Left lung (tissue), 10 donors: Measurements from ENCODE around the gene LIM2. TPM values are rescaled to one million over a fixed set of nuclear protein-coding genes. Genes with fewer than 3 reads are reported as not detected.

Experiments used
- ATAC-seq: fragments of 200-7000 bp; cut with Tn5 transposase; one replicate; pipeline ENCODE4 v1.9.1; 2020; ENCODE audit warnings: moderate library complexity
- DNase-seq, 4 donors: peaks; one replicate each; pipeline ENCODE4 v3.0.0-alpha.2; 2013 to 2020
- H3K27ac ChIP-seq, 2 donors: fragments of 200-600 bp; sonication (generic) in 1 of 2; one replicate each; pipeline versions ENCODE4 v1.5.0 to v1.8.0; 2020 to 2021
- H3K27me3 ChIP-seq, 2 donors: fragments of 200-600 bp; sonication (generic) in 1 of 2; one replicate each; pipeline versions ENCODE4 v1.5.0 to v1.8.0; 2020 to 2021
- H3K36me3 ChIP-seq, 2 donors: fragments of 200-600 bp; sonication (generic) in 1 of 2; one replicate each; pipeline versions ENCODE4 v1.5.0 to v1.8.0; 2020 to 2021
- H3K4me1 ChIP-seq, 2 donors: fragments of 200-600 bp; one replicate each; pipeline ENCODE4 v1.8.0; 2021
- H3K4me3 ChIP-seq, 2 donors: fragments of 200-600 bp; sonication (generic) in 1 of 2; one replicate each; pipeline versions ENCODE4 v1.5.0 to v1.8.0; 2020 to 2021; ENCODE audit warnings: mild to moderate bottlenecking in 1 of 2
- H3K9me3 ChIP-seq, 2 donors: fragments of 200-600 bp; sonication (generic) in 1 of 2; one replicate each; pipeline versions ENCODE4 v1.5.0 to v1.8.0; 2020 to 2021
- intact Hi-C, 2 donors: fragments of 100-400 bp; cut with DNase I; formaldehyde crosslinking; loops; one replicate each; pipeline versions ENCODE4 v1.11.2 to v1.14.2; 2022
- polyA plus RNA-seq, 6 donors: library from polyadenylated mRNA; unstranded; fragments of 120-200 nt; gene quantifications; one replicate each; pipeline ENCODE4 v1.2.1, GENCODE V29; 2013; ENCODE audit not compliant: insufficient read length in 6 of 6
- total RNA-seq, 2 donors: library from RNA; stranded (reverse); fragmentation: NEBNext Ultra II Directional; extraction: Animal tissue kit (Norgen Biotek cat#: 25700); gene quantifications; one replicate each; pipeline ENCODE4 v1.2.1, GENCODE V29; 2021
- TF ChIP-seq, protein P1 (sequence below), 2 donors: fragments of 200-600 bp; sonication (generic) in 1 of 2; IDR thresholded peaks; one replicate each; pipeline versions ENCODE4 v1.5.0 to v1.8.0; 2021; ENCODE audit warnings: antibody characterized with exemption in 2 of 2
- donor health status: DM: no; HTN: yes; CAD: no.
- donor health status: DM: no; HTN: no; CAD: no.

Gene LIM2
- total and polyA plus RNA-seq, 8 donors: not detected

DNA sequence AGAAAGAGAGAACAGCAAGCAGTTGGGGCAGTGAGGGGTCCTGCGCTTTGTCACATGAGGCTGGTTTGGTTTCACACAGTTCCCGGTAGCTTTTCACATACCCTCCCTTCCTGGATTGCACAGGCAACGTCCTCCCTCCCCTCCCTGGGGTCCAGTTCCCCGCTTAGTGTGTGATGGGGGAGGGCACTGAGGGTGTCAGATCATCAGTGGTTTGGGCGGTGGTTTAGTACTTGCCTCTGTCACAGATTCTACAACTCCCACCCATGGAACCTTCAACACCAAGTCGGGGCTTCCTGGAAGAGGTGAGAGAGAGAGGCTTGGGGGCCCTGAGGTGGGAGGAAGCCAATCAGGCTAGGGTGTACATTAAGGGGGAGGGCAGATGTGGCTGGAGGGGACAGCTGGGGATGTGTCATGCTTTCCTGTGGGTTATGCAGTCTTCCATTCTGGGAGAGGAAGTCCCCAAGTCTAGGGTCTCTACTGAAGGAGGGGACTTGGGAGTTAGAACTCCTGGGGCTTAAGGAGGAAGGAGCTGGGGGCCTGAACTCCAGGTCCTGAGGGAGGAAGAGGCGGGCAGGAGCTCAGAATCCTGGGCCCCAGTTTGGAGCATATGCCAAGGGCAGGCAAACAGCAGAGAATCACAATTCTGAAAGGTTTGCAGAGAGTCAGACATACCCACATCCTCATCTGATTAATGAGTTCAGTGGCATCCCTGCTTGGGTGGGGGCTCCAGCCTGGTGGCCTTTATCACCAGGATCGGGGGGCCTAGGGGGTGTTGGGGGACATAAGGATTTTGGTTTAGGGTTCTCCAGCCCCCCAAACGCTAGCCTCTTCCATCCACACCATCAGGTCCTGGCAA is 14.9 kb downstream of the LIM2 start, which contains the start of gene NKG7:
Gene NKG7, minus strand, starts transcription at position 6 of the 856 bp plus-strand sequence. CDS start 119 bp downstream, outside the sequence.
- intact Hi-C loops: no loop called here
- TF ChIP-seq, protein P1, sequence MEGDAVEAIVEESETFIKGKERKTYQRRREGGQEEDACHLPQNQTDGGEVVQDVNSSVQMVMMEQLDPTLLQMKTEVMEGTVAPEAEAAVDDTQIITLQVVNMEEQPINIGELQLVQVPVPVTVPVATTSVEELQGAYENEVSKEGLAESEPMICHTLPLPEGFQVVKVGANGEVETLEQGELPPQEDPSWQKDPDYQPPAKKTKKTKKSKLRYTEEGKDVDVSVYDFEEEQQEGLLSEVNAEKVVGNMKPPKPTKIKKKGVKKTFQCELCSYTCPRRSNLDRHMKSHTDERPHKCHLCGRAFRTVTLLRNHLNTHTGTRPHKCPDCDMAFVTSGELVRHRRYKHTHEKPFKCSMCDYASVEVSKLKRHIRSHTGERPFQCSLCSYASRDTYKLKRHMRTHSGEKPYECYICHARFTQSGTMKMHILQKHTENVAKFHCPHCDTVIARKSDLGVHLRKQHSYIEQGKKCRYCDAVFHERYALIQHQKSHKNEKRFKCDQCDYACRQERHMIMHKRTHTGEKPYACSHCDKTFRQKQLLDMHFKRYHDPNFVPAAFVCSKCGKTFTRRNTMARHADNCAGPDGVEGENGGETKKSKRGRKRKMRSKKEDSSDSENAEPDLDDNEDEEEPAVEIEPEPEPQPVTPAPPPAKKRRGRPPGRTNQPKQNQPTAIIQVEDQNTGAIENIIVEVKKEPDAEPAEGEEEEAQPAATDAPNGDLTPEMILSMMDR (IDR thresholded peaks at IDR 0.05): no peak
- ATAC-seq (no peak), DNase-seq (no peak)
- Histone ChIP-seq H3K4me3 (peak within 1 kb of the TSS in 1 of 2 donors; percentile 30), H3K4me1 (peaks cover 0 to 60% of the 10 kb centered on the region in 2 donors), H3K27me3 (no peaks in the 10 kb centered on the region), H3K9me3 (no peaks in the 10 kb centered on the region), H3K27ac (peak within 1 kb of the TSS in 1 of 2 donors; percentile 81), H3K36me3 (no peaks in the 10 kb centered on the region)

DNA sequence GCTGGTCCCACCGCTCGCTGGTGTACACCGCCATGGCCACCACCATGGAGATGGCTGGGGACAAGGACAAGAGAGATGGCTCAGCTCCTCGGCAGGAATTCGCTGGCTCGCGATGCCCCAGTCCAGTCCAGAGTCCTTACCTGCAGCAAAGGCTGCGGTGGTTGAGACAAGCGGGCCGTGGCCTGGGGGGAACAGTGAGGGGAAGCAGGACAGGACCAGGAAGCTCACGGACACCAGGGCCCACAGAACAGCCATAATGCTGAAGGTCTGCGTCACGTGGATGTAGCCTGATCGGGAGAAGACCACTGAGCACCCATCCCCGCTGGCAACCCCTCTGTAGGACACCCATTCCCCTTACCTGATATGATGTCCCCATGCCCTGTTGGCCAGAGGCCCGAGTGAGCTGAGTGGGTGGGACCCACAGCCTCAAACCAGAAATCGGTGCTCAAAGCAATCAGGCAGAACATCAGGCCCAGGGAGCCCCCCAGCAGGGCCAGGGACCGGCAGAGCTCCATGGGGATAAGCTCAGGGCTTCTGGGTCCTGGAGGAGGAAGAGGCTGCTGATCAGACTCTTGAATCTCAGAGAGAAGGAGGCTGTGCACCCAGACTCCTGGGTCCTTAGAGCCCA is 15.6 kb downstream of the LIM2 start:
- no peaks in the 10 kb centered on the region for H3K9me3 ChIP-seq
- peaks cover 0 to 60% of the 10 kb centered on the region in 2 donors for H3K4me1 ChIP-seq
- intact Hi-C loops: no loop called here
- peak overlapping the region in 1 of 2 donors; percentile 30 for H3K4me3 ChIP-seq
- H3K27me3 ChIP-seq: no peaks in the 10 kb centered on the region
- H3K36me3 ChIP-seq: no peaks in the 10 kb centered on the region
- peak overlapping the region in 1 of 2 donors; percentile 81 for H3K27ac ChIP-seq
- TF ChIP-seq, protein P1 (IDR thresholded peaks at IDR 0.05): no peak
- DNase-seq: no peak
- no peak for ATAC-seq

DNA sequence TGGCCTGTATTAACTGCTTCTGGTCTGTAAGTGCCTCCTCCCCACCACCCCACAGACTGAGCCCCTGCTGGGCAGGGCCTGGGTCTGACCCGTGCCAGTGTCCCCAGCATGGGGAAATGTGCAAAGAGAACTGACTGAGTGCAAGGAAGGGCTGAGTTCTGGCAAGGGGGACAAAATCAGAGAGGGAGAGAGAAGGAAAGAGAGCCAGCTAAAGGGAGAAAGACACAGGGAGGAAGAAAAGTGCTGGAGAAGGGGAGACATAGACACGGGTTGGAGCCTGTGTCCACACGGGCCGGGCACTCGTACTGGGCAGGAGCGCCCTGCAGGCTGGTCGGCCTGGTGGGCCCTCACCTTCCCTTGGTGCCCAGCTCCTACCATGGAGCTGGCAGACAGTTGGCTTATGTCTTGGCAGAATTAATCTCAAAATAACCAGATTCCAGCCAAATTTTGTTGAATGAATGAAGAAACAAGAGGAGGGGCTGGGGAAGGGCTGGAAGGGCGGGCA is 16.5 kb downstream of the LIM2 start:
- TF ChIP-seq, protein P1 (IDR thresholded peaks at IDR 0.05): no peak
- ATAC-seq (no peak), DNase-seq (no peak)
- no peaks in the 10 kb centered on the region for H3K9me3 ChIP-seq
- peak overlapping the region in 1 of 2 donors; percentile 30 for H3K4me3 ChIP-seq
- H3K36me3 ChIP-seq: no peaks in the 10 kb centered on the region
- H3K4me1 ChIP-seq: peaks cover 0 to 60% of the 10 kb centered on the region in 2 donors
- peak overlapping the region in 1 of 2 donors; percentile 81 for H3K27ac ChIP-seq
- H3K27me3 ChIP-seq: no peaks in the 10 kb centered on the region
- intact Hi-C loops: no loop called here

DNA sequence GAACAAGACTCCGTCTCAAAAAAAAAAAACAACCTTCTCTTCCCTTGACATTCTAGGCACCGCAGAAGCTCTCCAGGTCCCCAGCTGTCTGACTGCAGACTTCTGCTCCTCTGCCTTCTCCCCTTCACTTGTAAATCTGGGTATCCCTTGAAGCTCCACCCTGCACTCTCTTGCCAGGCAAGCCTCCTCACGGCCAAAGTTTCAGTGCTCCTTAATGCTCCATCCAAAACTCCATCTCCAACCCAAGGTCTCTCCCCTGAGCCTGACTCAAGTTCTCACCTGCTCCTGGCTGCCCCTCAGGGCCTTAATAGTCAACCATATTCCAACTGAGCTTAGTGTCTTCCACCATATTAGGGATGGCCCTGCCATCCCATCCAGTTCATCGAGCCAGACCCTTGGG is 17.5 kb downstream of the LIM2 start:
- peak overlapping the region in 1 of 2 donors; percentile 14 for H3K4me3 ChIP-seq
- ATAC-seq (no peak), DNase-seq (no peak)
- peak overlapping the region in 1 of 2 donors; percentile 81 for H3K27ac ChIP-seq
- intact Hi-C loops: no loop called here
- H3K27me3 ChIP-seq: no peaks in the 10 kb centered on the region
- no peaks in the 10 kb centered on the region for H3K36me3 ChIP-seq
- no peaks in the 10 kb centered on the region for H3K9me3 ChIP-seq
- H3K4me1 ChIP-seq: peaks cover 0 to 61% of the 10 kb centered on the region in 2 donors
- TF ChIP-seq, protein P1 (IDR thresholded peaks at IDR 0.05): no peak
